ENCODE results near the gene PLA2G3.

DNA sequence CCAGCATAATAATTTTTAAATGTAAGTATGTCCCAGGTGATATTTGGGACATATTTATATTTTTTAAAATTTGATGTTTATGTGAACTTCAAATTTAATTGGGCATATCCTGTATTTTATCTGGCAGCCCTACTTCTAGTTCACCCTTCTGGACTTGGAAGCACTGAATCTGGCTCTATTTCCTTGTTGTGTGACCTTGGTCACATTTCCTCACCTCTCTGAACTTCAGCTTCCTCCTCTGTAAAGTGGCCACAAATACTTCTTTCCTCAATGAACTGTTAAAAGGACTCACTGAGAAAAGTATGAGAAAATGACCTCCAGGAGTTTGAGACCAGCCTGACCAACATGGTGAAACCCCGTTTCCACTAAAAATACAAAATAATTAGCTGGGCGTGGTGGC is 11.6 kb upstream of the PLA2G3 start:
- TF ChIP-seq, protein P1, sequence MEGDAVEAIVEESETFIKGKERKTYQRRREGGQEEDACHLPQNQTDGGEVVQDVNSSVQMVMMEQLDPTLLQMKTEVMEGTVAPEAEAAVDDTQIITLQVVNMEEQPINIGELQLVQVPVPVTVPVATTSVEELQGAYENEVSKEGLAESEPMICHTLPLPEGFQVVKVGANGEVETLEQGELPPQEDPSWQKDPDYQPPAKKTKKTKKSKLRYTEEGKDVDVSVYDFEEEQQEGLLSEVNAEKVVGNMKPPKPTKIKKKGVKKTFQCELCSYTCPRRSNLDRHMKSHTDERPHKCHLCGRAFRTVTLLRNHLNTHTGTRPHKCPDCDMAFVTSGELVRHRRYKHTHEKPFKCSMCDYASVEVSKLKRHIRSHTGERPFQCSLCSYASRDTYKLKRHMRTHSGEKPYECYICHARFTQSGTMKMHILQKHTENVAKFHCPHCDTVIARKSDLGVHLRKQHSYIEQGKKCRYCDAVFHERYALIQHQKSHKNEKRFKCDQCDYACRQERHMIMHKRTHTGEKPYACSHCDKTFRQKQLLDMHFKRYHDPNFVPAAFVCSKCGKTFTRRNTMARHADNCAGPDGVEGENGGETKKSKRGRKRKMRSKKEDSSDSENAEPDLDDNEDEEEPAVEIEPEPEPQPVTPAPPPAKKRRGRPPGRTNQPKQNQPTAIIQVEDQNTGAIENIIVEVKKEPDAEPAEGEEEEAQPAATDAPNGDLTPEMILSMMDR (conservative IDR thresholded peaks at IDR 0.05; ENCODE audit: low read depth, low read length), result no peak
- no peak for TF ChIP-seq EZH2 (IDR thresholded peaks at IDR 0.05; ENCODE audit: borderline replicate concordance, low read depth, low read length, poor library complexity, severe bottlenecking)
